HL-60 (cell line): ENCODE data around the gene NKAIN4.

ENCODE experiments used
- CTCF ChIP-seq: IDR thresholded peaks from one replicate; pipeline ENCODE4 v1.5.1; 2011; ENCODE audit warnings: low read length, control low read depth, inconsistent platforms; ENCODE audit not compliant: insufficient read depth
- GABPA ChIP-seq: IDR thresholded peaks from 2 replicates; pipeline ENCODE4 v1.6.1; 2012; ENCODE audit warnings: low read depth
- POLR2AphosphoS5 ChIP-seq: IDR thresholded peaks from 2 replicates; pipeline ENCODE4 v1.6.1; 2012; ENCODE audit warnings: low read depth
- REST ChIP-seq: IDR thresholded peaks from 2 replicates; pipeline ENCODE4 v1.6.1; 2012; ENCODE audit warnings: low read depth; ENCODE audit not compliant: insufficient replicate concordance
- SPI1 ChIP-seq: IDR thresholded peaks from 2 replicates; pipeline ENCODE4 v1.6.1; 2012; ENCODE audit warnings: low read depth, mild to moderate bottlenecking, borderline replicate concordance

- TF ChIP-seq CTCF (no peak), GABPA (no peak), POLR2AphosphoS5 (no peak), REST (no peak), SPI1 (no peak)
These were observed 7.6 kb downstream of the NKAIN4 start for GRCh38 chr20:63246490-63247288.
